Panc1 (cell line): ENCODE data around the gene PINLYP. TPM values are rescaled to one million over a fixed set of nuclear protein-coding genes. Genes with fewer than 3 reads are reported as not detected.

ENCODE experiments used
- ATAC-seq: fragments of 200-7000 bp; cut with Tn5 transposase; 2 replicates; pipeline ENCODE4 v1.9.1; 2020; ENCODE audit warnings: mild to moderate bottlenecking, moderate library complexity
- BruUV-seq: library from RNA; stranded (reverse); fragments of 400-500 nt; replicated peaks from 2 replicates; lab custom pipeline; 2021; lab: Mats Ljungman, UMichigan
- CTCF ChIA-PET: fragments of 300-600 bp; sonication (Branson Sonifier 250); formaldehyde crosslinking; loops from one replicate; lab custom pipeline; 2022; ENCODE audit warnings: antibody characterized with exemption; lab: Charles Lee
- POLR2A ChIA-PET: fragments of 300-600 bp; sonication (Branson Sonifier 250); formaldehyde crosslinking; loops from one replicate; lab custom pipeline; 2022; ENCODE audit warnings: antibody characterized with exemption; lab: Charles Lee
- DNase-seq: peaks from one replicate; pipeline ENCODE4 v3.0.0-alpha.2; 2010; ENCODE audit warnings: low read depth, low spot score
- H3K27ac ChIP-seq: 2 replicates; pipeline ENCODE4 v1.5.1; 2011; ENCODE audit warnings: mild to moderate bottlenecking, low read length, inconsistent platforms
- H3K27me3 ChIP-seq: fragments of 200-500 bp; sonication (Bioruptor generic); 2 replicates; pipeline ENCODE4 v1.6.0; 2014; ENCODE audit warnings: low read length, inconsistent platforms; ENCODE audit not compliant: control insufficient read depth, insufficient read depth
- H3K36me3 ChIP-seq: fragments of 200-500 bp; sonication (Bioruptor generic); 2 replicates; pipeline ENCODE4 v1.5.1; 2014; ENCODE audit warnings: inconsistent platforms, mild to moderate bottlenecking, low read length, moderate library complexity; ENCODE audit not compliant: control insufficient read depth, insufficient read depth
- H3K4me1 ChIP-seq: 2 replicates; pipeline ENCODE4 v1.5.1; 2011; ENCODE audit warnings: inconsistent platforms, mild to moderate bottlenecking, low read length, moderate library complexity; ENCODE audit not compliant: control insufficient read depth, insufficient read depth
- H3K4me3 ChIP-seq, 2 experiments: 2 replicates each; pipeline ENCODE4 v1.5.1; 2011 to 2012; ENCODE audit warnings: low read depth in 2 of 2, low read length in 2 of 2, mild to moderate bottlenecking in 2 of 2, inconsistent platforms in 1 of 2, moderate library complexity in 1 of 2
- H3K9me3 ChIP-seq: fragments of 200-500 bp; sonication (Bioruptor generic); 2 replicates; pipeline ENCODE4 v1.5.1; 2014; ENCODE audit warnings: low read depth, mild to moderate bottlenecking, inconsistent platforms, low read length, moderate library complexity; ENCODE audit not compliant: control insufficient read depth, insufficient read depth
- CTCF ChIP-seq: fragments of 450-650 bp; IDR thresholded peaks from 2 replicates; pipeline ENCODE4 v1.5.1; 2017; ENCODE audit warnings: mild to moderate bottlenecking
- POLR2AphosphoS5 ChIP-seq: IDR thresholded peaks from 2 replicates; pipeline ENCODE4 v1.6.1; 2012; ENCODE audit warnings: mild to moderate bottlenecking, low read depth, low read length, moderate library complexity
- REST ChIP-seq, 2 experiments: IDR thresholded peaks; 2 replicates each; pipeline ENCODE4 v1.6.1; 2011 to 2012; ENCODE audit warnings: low read depth in 2 of 2, control low read depth in 1 of 2, low read length in 1 of 2, mild to moderate bottlenecking in 1 of 2, moderate library complexity in 1 of 2; ENCODE audit not compliant: insufficient read depth in 1 of 2
- SIN3A ChIP-seq: IDR thresholded peaks from 2 replicates; pipeline ENCODE4 v1.6.1; 2012; ENCODE audit warnings: low read depth, mild to moderate bottlenecking, low read length, moderate library complexity, borderline replicate concordance; ENCODE audit not compliant: insufficient read depth
- TCF7L2 ChIP-seq: IDR thresholded peaks from 2 replicates; pipeline ENCODE4 v1.6.1; 2011; ENCODE audit warnings: mild to moderate bottlenecking, low read depth, low read length, inconsistent platforms
- in situ Hi-C: cut with HindIII; loops from 2 replicates; pipeline ENCODE4 v1.10.0; 2016; ENCODE audit warnings: low sequenced_read_pairs, low pct_unique_long_range_greater_than_20kb
- intact Hi-C: fragments of 100-400 bp; cut with micrococcal nuclease; formaldehyde crosslinking; loops from one replicate; pipeline ENCODE4 v1.10.0; 2022; ENCODE audit not compliant: unreplicated experiment
- total RNA-seq: library from RNA; stranded (reverse); gene quantifications from one replicate; pipeline ENCODE4 v1.2.1, GENCODE V29; 2021; ENCODE audit not compliant: unreplicated experiment

PINLYP gene
- total RNA-seq, 1 experiment from 2014 or later, result 0.21 TPM

- H3K9me3 ChIP-seq, result no peaks in the 10 kb centered on the region
- no peak overlapping the region for H3K27ac ChIP-seq
- in situ Hi-C loops, result no loop called here
- ChIA-PET POLR2A (no interaction called here), CTCF (no interaction called here)
- BruUV-seq, result no TSS peak
- H3K27me3 ChIP-seq, result no peaks in the 10 kb centered on the region
- no peak for ATAC-seq
- H3K4me3 ChIP-seq, result no peak overlapping the region
- H3K4me1 ChIP-seq, result no peaks in the 10 kb centered on the region
- DNase-seq, result no peak
- intact Hi-C loops, result no loop called here
- no peaks in the 10 kb centered on the region for H3K36me3 ChIP-seq
- TF ChIP-seq POLR2AphosphoS5 (no peak), REST (IDR thresholded peaks at IDR 0.05; ENCODE audit: insufficient read depth in 1 of 2, low read depth in 2 of 2, low read length in 1 of 2) (no peak), TCF7L2 (no peak), SIN3A (no peak), CTCF (no peak)
These were observed 6.9 kb downstream of the PINLYP start for GRCh38 chr19:43582495-43582894.

GRCh38 chr19:43584484-43584883 lies 8.9 kb downstream of the PINLYP start:
- in situ Hi-C loops (no loop called here), intact Hi-C loops (no loop called here)
- TF ChIP-seq CTCF (no peak), TCF7L2 (no peak), POLR2AphosphoS5 (no peak), REST (IDR thresholded peaks at IDR 0.05; ENCODE audit: insufficient read depth in 1 of 2, low read depth in 2 of 2, low read length in 1 of 2) (no peak), SIN3A (no peak)
- no TSS peak for BruUV-seq
- no peak overlapping the region for H3K4me3 ChIP-seq
- H3K9me3 ChIP-seq, result no peaks in the 10 kb centered on the region
- no peak for DNase-seq
- H3K27ac ChIP-seq, result no peak overlapping the region
- no peaks in the 10 kb centered on the region for H3K4me1 ChIP-seq
- no peak for ATAC-seq
- no peaks in the 10 kb centered on the region for H3K36me3 ChIP-seq
- no peaks in the 10 kb centered on the region for H3K27me3 ChIP-seq
- CTCF ChIA-PET, result no interaction called here
- POLR2A ChIA-PET, result no interaction called here
